Glomerular visceral epithelial cell (primary cell): ENCODE measurements around the gene RRBP1.

Experiments
- DNase-seq: peaks from one replicate; pipeline ENCODE4 v3.0.0-alpha.2; 2016; ENCODE audit errors: extremely low spot score

Gene RRBP1

DNA sequence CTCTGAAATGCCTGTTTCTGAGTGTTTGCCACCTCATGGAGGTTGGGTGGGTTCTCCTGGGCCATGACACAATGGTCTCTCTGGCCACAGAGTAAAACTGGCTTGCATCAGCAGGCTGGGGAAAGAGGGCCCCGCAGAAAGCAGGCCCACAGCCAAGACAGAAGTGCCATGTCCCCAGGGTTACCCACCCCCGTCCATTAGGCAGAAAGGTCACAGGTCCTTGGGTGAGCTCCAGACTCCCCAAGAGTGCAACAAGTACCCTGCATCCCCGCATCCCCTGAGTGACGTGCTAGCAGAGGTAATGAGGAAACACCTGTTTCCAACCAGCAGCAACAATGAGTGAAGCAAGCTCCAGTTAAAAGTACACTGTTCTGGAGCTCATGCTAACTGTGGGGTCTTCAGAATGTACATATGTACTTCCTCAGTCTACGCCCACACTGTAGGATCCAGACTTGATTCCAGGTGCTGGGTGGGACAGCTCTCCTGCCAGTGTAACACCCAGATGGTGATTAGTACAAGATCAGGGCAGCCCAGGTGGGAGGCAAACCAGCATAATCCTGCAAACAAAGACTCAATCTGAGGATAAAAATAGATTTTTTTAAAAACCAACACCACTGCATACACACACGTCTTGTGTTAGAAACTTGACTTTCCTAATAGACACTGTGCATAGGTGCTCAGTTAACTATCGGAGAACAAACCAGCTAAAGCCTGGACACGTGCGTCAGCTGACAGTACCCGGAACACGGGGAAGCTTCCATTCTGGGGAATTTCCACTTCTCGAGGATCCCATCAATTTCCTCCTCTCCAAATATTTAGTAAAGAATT lies 31.5 kb downstream of the RRBP1 start:
- no peak for DNase-seq

DNA sequence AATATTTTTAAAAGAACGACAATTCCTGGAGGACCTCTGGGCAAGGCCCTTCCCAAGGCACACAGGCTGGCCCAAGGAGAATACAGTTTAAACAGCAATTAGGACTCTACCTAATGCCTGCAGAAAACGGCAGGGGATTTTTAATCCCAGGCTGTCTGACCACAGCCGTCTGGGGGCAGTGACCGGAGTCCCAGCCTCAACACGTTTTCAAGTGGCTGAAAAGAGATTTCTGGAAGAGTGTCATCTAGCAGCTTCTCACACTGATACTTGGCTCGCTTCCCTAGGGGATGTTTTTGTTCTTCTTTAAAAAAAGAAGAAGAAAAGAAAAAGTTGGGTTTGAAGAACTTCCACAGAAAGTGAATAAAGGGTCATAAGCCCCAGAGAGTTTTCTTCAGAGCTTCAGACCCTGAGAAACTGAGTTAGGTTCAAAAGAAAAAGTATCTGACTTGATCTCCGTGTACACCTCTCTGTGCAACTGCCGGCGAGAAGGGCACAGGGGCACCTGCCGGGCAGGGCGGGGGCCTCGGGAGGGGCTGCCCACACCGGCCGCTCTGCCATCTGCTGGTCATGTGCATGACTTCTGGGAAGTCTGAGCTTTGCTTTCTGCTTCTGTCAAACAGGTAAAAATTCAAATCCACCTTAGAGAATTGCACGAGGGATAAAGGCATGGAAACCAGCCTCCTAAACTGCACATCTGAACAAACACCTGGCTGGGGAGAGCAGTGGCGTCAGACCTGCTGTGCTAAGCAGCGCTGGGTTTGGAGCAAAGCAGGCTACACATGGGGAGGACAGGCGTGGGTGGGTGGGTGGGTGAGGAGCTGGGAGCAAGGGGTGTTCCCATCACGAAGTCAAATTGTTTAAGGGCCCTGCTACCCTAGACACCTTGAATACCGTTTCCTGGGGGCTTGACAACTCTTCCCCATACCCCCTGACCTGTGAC lies 33.0 kb downstream of the RRBP1 start:
- DNase-seq: no peak

DNA sequence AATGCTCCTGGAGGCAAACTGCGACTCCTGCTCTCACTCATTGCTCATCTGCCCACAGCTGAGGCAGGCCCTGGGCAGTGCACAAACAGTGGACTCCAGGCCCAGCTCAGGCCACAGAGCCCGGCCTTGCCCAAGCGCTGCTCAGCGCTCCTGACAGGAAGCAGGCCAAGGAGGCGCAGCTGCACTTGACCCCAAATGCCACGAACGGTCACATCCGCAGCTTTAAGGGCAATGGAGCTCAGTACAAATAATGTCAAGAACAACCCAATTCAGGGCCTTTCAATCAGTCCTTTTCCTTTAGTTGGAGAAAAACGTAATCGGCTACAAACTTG lies 33.8 kb downstream of the RRBP1 start:
- DNase-seq: no peak

DNA sequence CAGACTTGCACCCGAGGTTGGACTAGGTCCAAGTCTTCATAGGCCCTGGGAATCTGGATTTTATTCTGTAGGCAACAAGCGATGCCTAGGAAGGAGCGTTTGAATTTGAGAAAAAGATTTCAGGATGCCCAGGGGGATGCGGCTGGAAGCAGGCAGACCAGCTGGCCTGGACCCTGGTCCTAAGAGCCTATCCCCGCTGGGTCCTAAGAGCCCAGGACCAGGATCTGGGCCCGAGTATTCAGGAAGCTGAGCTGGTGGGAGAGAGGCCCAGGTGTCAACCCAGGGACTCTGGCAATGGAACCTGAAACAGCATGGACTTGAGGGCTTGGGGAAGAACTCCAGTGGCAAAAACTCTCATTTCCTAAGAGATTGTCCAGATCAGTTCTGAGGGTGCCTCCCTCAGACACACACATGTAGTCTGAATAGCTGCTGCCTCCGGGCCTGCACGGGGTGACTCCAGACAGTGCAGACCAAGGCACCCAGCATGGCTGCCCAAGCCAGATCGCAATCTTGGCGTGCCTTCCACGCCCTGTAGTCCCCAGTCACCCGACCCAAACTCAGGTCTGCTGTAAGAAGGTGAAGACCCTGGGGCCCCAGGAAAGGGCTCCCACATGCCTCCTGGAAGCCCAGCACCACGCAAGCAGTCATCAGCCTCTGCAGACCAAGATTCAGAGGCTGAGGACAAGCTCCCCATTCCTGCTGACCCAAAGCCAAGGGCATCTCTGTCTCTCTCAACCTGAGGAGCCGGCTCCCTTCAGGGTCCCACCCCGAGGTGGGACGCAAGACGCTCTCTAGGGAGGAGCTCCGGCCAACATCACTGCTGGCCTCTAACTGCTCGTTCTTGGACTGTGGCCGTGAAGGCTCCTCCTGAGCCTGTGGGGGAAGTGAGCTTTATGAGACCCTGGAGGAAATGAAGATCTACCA lies 34.4 kb downstream of the RRBP1 start:
- DNase-seq: no peak

DNA sequence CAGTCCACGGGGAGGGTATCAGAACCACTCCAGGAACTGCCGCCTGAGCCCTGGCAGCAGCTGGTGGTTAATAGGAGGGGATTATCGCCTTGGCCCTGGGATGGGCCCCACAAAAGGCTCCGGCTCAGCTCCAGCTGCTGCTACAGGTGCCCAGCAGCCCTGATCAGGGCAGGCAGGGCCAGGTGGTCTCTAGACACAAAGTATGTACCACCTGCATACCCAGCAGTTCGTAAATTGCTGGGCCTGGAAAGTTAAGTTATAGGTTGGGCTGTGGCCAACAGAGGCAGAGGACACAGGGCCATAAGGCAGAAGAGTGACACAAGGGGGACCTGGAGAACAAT lies 35.1 kb downstream of the RRBP1 start:
- no peak for DNase-seq

DNA sequence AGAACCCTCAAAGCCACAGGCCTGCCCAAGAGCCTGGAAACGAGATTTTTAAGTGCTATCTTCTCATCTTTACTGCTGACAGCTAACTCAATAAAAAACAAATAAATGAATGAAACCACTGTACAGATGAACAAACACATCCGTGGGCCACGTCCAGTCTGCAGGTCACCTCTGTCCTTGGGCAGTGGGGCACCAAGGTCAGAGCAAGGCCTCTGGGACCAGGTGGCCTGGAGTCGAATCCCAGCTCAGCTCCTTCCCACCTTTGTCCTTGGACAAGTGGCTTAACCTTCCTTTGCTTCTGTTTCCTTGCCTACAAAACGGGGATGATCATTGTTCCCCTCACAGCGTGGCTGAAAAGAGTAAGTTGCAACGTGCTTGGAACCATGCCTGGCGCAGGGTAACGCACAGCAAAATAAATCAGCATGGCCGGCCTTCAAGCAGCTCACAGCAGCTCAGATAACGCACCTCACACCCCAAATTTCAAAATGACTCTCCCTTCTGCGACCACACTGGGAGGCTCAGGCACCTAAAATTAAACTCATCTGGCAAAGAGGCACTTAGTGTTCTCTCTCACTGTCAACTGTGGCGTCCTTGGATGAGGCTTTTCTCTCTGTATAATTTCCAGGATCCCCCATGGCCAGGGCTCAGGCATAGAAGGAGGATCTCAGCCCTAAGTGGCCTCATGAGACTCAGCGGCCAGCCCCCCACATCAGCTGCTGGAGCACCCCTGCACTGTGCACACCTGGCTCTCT lies 35.7 kb downstream of the RRBP1 start:
- no peak for DNase-seq

DNA sequence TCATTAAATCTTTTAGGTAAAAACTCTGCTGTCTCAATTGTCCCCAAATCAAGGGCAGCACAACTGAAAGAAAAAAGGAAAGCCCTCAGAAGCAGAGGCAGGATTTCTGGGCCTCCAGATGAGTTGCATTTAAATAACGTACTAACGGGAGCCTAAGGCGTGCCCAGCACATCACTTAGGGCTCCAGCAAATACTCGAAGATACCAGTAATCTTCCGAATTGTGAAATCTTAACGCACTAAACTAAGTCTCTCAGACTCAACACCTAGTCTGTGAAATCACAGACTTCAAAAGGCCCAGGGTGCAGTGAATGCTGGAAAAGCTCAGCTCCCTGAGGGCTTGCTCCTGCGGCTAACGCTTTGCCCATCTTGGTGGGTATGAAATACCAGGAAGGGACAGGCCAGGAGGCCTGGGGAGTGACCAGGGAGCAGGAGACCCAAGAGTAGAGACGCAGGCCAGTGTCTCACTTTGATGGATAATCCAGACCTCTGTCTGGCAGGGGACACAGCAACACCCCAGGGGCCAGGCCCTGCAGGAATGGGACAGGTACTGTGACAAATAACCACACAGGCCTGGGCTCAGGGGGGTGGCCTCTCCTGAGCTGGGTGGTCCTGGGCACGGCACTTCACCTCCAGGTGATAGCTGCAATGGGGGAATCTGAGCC lies 36.4 kb downstream of the RRBP1 start:
- no peak for DNase-seq

DNA sequence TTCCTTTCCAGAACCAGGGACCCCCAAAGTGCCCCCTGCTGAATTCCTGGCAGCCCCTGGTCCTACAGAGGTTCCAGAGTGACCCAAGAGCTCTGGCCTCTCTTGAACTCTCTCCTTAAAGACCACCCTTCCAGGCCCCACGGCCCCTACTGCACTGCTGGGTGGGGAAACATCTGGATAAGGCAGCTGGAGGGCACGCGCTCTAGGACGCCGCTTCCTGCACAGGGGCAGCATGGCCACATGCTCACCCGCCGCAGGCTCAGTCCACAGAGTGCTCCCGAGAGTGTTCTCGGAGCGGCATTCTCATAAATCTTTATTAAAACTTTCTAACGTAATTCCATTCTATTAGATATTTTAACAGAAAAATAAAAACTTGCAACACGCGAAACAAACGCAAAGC lies 37.0 kb downstream of the RRBP1 start:
- DNase-seq: no peak

DNA sequence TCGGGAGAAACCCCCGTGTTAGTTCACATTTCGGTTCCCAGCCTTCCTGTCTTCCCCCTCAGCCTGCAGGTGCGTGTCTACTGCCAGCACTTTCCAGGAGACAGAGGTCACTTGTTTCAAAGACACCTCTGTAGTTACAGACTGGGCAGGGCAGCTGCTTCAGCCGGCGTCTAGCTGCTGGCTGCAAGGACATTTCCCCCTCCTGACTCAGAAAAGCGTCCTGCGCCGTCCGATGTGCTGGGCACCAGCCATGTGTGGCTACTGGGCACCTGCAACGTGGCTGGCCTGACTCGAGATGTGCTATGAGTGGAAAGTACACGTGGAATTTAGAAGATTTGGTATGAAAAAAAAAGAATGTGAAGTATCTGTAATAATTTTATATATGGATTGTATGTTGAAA lies 37.6 kb downstream of the RRBP1 start:
- DNase-seq: no peak

DNA sequence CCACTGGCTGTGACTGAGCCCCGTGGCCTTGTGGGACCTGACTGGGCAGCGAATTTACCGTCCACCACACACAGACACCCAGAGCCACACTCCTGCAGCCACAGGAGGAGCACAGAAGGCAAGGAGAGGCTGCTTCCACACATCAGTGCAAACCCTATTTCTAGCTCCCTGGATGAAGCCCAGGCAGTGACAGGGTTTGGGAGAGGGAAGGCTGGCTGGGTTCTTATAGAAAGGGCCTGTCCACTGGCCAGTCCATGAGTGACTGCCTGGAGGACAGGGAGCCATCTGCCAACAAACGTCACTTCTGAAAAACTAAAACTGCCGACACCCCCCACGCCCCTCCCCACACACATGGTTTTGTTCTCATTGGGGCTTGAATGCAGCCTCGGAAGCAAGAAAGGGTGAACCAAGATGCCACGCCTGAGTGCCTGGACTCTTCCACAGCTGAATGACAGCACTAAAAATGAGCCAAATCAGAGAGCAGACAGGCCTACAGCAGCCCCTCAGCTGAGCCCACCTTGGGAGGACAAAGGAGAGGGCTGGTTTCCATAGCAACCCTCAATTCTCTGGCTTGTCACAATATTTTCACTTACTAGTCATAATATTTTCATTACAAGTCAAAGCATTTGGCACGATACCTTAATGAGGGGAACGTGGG lies 38.4 kb downstream of the RRBP1 start:
- no peak for DNase-seq

DNA sequence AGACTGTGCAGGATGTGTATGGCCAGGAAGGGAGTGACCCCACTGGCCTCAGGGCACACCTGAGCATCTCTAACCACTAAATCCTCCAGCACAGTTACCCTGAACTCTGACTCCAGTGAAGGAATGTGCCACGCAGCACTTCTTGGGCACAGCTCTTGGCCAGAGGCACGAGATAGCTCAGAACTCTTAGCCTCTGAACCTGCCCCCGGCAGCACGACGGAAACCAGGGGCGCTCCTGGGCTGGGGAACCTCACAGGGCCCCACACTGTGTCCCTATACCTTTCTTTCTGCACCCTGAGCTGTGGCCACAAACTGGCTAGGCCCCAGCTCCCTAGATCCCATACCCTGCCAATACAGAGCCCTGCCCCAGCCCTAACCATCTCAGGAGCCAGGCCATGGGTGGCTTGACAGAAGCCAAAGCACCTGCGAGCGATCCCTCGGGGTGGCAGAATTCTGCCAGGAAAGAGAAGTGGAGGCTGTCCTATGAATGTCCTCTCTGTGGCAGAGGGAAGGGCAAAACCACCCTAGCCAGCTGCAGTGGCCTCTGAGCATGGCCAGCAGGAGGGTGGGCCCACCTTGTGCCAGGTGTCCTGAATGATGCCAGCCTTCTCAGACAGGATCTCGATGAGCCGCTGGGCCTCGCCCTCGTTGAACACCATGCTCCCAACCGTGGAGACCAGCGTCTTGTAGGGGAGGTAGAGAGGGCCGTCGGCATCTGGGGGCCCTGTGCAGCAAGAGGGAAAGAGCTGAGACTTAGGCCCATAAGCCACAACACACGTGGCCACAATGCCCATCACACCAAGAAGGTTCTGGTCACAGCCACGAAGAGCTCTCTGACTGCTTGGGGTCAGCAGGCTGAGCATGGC lies 39.4 kb downstream of the RRBP1 start:
- DNase-seq: no peak

DNA sequence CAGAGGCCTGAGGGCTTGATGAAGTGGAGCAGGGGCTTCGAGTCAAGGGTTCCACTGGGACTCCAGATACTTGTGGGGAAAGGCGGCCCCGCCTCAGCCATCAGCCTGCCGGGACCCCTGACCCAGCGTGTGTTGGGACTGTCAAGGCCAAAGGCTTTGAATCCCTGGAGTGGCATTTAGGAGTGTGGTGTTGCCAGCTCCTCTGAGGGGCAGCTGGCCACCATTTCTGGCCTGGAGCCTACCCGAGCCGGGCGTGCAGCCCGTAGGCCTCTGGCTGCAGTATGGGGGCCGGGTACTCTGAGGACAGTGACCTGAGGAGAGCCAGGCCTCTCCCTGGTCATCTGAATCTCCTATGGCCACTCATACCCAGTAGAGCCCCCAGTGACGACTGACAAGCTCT lies 40.0 kb downstream of the RRBP1 start:
- no peak for DNase-seq

DNA sequence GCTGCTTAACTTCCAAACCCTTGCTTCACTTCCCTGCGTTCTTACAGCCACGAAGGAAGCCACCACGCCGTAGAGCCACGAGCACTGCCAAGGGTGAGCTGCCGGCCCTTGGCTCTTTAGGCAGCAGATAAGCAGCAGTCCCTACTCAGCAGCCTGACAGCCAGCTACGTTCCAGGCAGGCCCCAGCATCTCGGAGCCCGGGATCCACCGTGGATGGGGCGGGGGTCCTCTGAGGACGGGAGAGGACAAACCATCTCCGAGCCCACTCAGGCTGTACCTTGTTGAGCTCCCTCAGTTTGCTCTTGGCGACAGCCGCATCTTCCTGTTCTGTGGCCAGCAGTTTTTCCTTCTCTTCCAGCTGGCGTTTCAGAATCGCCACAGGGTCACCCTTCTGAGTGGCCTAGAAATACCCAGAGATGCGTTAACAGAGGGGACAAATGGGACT lies 40.5 kb downstream of the RRBP1 start:
- no peak for DNase-seq

DNA sequence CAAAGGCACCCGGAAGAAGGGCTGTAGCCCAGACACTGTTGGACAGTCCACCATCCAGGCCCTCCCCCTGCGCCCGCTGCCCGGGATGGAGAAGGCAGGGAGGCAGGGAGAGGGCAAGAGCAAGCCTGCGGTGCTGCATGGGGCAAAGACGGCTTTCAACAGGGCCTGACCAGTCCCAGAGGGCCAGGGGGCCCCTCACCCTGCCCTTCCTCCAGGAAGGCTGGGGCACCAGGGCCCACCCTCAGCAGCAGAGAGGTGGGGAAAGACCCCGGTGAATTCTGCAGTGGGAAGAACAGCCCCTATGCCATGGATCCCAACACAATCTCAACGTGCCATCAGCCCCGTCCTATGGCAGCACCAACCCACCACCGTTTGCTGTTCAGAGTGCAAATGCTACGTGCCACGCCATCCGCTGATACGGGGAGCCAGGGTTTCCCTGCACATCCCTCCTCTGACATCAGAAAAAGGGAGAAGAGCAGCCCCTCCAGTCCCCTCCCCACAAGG lies 41.1 kb downstream of the RRBP1 start:
- DNase-seq: no peak

DNA sequence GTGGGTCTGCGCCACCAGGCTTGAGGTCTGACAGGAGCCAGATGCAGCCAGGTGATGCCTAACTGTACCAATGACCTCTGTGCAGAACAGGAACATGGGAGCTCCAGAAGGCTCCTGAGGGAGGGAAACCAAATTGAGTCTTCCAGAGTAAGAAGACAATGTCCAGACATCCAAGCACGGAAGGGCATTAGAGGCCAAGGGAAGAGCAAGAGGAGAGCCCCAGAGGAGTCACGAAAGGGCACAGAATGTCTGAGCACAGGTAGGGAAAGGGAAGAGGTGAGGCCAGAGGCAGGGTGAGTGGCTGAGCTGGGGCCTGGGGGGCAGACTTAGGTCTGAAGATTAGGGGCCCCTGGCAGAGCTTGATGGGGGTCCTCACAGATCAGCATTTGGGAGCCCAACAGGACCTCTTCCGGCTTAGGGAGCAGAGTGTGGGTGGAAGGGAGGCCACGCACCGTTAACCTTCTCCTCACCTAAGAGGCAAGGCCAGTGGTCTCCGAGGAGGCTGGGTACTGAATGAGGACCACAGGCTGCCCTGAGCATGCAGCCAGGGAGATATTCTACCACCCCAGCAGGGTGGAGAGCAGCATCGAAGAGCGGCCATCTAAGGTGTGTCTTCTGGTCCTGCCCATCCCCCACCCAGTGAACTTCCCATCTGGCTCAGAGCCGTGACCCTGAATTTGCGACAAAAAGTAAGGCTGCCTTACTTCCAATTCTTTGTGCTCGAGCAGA lies 41.7 kb downstream of the RRBP1 start:
- no peak for DNase-seq

DNA sequence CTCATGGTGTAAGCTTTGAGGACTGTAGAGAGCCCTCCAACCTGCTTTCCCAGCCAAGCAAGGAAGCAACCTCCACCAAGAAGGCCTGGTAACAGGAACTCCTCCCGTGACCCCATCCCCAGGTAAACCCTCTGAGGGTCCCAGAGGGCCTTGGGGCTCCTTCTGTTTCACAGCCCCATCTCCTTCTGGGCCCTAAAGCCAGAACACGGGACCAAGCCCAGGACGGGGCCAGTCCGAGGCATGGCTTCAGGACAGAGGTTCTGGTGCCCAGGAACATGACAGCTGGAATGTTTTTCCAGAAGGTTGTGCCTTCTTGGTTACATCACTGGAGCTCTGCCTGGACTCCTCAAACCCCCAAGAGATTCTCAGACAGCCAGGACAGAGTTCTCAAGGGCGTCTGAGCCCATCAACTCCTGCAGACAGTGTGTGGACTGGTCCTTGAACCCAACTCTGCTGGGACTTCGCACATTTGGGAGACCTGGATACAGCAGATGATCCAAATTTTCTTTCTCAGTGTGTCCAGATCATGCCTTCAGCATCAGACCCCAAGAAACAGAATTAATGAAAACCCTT lies 43.1 kb downstream of the RRBP1 start:
- DNase-seq: no peak

DNA sequence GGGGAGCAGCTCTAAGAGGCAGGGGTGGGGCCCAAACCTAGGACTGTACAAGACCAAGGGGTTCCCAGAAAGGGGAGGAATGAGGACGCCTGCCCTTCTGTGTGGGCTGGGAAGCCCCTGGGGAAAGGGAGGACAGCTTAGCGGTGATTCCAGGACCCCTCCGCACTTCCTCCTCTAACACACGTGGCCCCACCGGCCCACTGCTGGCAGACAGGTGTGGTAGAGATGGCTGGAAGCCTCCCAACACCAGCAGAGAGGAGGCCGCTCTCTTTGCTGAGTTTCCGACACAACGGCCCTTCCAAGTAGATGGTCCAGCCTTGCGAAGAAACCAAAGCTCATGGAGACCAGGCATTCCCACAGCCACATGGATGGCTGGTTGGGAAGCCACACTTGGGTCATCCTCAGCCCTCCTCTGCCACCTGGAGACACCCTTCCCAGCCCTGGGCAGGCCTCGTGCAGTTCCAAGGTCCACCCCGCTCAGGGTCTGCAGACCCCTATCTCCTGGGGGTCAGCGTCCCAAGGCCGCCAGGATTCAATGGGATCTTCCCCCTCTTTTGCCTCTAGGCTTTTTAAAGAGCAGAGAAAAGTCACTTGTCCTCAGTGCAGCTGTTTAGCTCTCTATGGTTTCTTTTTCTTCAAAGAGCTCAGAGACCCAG lies 43.9 kb downstream of the RRBP1 start:
- DNase-seq: no peak

DNA sequence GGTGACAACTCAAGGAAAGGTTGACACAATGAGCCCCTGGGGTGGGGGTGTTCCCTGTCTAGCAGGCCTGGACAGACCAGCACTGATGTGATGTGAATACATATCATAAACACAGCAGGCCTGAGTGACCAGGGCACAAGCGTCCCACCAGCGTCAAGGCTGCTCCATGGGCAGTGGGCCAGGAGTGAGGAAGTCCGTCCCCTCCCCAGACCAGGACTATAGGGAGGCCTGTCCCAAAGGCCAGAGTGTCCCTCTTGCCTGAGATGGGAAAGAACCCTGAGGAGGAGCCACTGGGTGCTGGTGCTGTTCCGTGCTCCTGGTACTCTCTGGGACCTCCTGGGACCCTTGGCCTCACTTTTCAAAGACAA lies 44.6 kb downstream of the RRBP1 start:
- DNase-seq: no peak
